GF-D8 (cell line): ENCODE results near the gene RENBP.

Experiments used
- DNase-seq: peaks from one replicate; lab custom pipeline; 2025; lab: John Stamatoyannopoulos, UW

RENBP gene

GRCh38 chrX:153919281-153919680 is 25.2 kb downstream of the RENBP start:
- no peak for DNase-seq

GRCh38 chrX:153917869-153918268 is 26.6 kb downstream of the RENBP start:
- DNase-seq: no peak

- DNase-seq: no peak
Observed at GRCh38 chrX:153913701-153914100, 30.7 kb downstream of the RENBP start.

- no peak for DNase-seq
Observed at GRCh38 chrX:153913211-153913610, 31.2 kb downstream of the RENBP start.

- no peak for DNase-seq
Observed at GRCh38 chrX:153911798-153912197, 32.6 kb downstream of the RENBP start.

- DNase-seq: no peak
Observed at GRCh38 chrX:153910446-153910845, 34.0 kb downstream of the RENBP start.

- DNase-seq: no peak
Observed at GRCh38 chrX:153909980-153910360, 34.5 kb downstream of the RENBP start.

DNA sequence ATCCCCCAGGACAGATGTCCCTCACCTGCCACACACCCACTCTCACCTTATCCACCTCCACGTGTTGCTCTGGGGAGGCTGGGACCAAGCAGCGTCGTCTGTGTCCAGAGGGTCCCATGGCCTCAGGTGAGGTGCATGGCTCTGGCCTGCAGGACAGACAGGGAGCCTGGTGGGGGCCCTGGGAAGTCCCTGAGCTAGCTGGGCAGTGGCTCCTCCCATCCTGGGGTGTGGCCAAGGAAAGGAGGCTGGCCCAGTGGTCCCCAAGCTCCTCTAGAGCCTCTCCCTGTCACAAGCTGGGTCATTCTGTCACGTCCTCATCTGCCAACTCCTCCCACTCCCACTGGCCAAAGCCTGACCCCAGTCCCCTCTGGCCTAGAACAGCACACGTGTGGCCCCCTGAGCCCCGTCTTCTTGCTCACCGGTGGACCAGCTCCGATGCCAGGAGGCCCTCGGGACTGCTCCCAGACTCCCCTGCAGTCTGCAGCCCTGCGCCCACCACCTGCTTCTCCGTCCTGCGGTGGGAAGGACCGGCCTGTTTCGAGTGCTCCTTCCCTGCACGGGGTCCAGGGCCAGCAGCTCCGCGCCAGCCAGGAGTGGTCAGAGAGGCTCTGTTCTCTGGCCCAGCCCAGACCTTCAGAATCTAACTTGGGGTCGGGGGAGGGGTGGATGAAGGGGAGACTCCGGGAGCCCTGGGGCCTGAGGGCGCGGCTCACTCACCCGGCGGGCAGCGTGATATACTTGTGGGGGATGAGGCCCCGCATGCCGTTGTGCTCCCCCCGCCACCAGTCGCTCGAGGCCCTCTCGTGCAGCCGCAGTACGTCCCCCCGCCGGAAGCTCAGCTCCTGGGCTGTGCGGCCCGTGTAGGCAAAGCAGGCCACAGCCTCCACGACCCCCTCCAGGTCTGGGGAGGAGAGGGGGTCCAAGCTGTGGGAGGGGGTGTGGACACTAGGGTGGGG is 35.1 kb downstream of the RENBP start:
- no peak for DNase-seq

- DNase-seq: no peak
Observed at GRCh38 chrX:153908219-153908860, 36.1 kb downstream of the RENBP start.

DNA sequence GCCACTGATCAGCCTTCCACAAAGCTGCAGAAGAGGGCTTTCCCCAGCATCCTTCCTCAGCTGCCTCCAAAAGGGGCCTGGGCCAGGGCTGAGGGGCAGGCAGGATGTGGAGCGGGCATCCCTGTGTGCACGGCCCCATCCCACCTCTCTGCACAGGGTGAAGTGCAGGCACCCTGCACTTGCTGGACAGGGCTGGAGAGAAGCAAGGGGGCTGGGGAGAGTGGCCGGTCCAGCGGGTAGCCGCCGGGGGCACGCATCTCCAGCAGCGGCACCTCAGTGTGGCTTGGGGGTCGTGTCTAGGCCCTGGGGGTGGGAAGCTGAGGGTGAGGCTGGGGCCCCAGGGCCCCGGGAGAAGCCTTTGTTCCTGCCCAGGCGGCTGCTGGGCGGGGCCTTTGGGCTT is 37.0 kb downstream of the RENBP start:
- DNase-seq: no peak

DNA sequence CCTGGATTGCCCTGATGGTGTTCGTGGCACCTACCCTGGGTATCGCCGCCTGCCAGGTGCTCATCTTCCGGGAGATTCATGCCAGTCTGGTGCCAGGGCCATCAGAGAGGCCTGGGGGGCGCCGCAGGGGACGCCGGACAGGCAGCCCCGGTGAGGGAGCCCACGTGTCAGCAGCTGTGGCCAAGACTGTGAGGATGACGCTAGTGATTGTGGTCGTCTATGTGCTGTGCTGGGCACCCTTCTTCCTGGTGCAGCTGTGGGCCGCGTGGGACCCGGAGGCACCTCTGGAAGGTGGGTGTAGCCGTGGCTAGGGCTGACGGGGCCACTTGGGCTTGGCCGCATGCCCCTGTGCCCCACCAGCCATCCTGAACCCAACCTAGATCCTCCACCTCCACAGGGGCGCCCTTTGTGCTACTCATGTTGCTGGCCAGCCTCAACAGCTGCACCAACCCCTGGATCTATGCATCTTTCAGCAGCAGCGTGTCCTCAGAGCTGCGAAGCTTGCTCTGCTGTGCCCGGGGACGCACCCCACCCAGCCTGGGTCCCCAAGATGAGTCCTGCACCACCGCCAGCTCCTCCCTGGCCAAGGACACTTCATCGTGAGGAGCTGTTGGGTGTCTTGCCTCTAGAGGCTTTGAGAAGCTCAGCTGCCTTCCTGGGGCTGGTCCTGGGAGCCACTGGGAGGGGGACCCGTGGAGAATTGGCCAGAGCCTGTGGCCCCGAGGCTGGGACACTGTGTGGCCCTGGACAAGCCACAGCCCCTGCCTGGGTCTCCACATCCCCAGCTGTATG is 38.1 kb downstream of the RENBP start:
- DNase-seq: no peak

DNA sequence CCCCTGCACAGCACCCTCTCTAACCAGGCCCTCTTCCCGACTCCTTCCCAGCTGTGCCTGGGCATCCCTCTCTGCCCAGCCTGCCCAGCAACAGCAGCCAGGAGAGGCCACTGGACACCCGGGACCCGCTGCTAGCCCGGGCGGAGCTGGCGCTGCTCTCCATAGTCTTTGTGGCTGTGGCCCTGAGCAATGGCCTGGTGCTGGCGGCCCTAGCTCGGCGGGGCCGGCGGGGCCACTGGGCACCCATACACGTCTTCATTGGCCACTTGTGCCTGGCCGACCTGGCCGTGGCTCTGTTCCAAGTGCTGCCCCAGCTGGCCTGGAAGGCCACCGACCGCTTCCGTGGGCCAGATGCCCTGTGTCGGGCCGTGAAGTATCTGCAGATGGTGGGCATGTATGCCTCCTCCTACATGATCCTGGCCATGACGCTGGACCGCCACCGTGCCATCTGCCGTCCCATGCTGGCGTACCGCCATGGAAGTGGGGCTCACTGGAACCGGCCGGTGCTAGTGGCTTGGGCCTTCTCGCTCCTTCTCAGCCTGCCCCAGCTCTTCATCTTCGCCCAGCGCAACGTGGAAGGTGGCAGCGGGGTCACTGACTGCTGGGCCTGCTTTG is 38.9 kb downstream of the RENBP start:
- no peak for DNase-seq

DNA sequence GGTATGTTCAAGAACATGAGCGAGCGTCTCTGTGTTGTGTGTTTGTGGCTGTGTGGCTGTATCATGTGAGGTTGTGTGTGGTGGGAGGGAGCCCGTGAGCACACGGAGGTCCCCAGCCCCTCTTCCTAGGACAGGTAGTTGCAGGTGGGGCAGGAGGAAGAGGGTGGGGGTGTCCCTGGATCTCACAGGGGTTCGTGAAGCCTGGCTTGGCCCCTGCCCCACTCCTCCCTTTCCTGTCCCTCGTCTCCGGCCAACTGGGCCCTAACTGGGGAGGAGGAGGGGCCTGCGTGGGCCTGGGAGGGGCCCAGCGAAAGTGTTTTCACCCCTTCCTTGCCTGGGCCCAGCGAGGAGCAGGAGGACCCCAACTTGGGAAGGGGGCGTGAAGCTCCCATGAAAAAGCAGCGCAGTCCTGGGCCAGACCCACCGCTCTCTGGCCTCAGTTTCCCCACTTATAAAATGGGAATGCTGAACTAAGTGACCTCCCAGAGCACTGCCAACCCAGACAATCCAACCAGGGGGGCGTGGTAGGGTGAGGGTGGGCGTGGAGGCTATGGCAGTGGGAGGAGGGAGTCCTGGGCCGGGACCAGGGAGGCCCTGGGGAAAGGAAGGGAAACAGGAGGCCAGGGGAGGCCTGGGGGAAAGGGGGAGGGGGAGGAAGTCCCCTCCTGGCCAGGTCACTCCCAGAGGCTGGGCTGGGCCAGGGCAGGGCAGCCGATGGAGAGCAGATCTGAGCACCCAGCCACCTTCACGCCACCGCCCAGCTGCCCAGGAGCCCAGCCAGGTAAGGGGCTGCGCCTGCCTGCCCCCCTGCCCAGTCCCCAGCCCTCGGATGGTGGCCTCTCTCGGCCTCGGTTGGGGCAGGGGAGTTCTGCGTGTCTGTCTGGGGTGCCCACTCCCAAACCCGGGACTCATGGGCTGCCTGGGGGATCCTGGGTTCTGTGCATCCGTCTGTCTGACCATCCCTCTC is 40.2 kb downstream of the RENBP start, which contains the start of gene AVPR2:
AVPR2 (plus strand) TSS at position 683 of the 967 bp plus-strand sequence. CDS start 473 bp downstream, outside the sequence.
- no peak for DNase-seq

GRCh38 chrX:153903238-153903980 is 41.0 kb downstream of the RENBP start:
- DNase-seq: no peak

- no peak for DNase-seq
Observed at GRCh38 chrX:153902385-153902784, 42.1 kb downstream of the RENBP start.

DNA sequence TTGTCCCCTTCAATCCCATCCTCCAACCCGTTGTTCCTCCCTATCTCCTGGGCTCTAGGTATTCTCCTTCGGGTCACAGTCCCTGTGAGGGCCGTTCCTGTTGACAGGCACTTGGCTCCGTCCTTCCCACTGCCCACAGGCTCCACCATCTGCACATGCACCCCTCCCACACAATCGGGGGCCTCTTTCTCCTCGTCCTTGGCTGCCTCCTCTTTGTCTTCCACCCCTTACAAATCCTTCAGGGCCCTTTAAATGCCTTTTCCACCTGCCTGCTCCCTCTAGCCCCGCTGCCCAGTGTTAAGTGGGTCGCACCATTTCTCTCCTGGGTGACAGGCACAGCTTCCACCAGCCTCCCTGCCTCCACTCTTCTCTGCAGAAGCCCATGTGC is 42.7 kb downstream of the RENBP start:
- no peak for DNase-seq

GRCh38 chrX:153900831-153901752 is 43.4 kb downstream of the RENBP start:
- DNase-seq: peak; percentile 84

- DNase-seq: no peak
Observed at GRCh38 chrX:153897899-153898298, 46.5 kb downstream of the RENBP start.

DNA sequence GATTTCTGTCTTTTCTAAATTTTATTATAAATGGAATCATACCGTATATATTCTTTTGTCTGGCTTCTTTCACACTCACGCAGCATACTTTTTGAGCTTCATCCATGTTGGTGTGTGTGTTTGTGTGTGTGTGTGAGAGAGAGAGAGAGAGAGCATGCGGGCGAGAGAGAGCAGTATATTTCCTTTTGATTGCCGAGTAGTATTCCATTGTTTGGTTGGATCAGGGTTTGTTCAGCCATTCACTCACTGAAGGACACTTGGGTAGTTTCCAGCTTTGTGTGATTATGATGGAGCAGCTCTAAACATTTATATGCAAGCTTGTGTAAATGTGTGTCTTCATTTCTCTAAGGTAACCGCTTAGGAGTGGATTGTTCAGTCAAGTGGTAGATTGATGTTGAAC is 55.3 kb downstream of the RENBP start:
- no peak for DNase-seq
